GM23248 (cell line): ENCODE results near the gene CDH4.

Source experiments
- EZH2 ChIP-seq: fragments of 200-600 bp; sonication (generic); IDR thresholded peaks from 2 replicates; pipeline ENCODE4 v1.6.1; 2018; ENCODE audit warnings: antibody characterized with exemption, mild to moderate bottlenecking; ENCODE audit not compliant: insufficient read depth, poor library complexity, severe bottlenecking
- EZH2phosphoT487 ChIP-seq: fragments of 200-600 bp; sonication (generic); IDR thresholded peaks from 2 replicates; pipeline ENCODE4 v1.6.1; 2018; ENCODE audit warnings: antibody characterized with exemption, moderate library complexity, mild to moderate bottlenecking, low read depth; ENCODE audit not compliant: insufficient read depth

DNA sequence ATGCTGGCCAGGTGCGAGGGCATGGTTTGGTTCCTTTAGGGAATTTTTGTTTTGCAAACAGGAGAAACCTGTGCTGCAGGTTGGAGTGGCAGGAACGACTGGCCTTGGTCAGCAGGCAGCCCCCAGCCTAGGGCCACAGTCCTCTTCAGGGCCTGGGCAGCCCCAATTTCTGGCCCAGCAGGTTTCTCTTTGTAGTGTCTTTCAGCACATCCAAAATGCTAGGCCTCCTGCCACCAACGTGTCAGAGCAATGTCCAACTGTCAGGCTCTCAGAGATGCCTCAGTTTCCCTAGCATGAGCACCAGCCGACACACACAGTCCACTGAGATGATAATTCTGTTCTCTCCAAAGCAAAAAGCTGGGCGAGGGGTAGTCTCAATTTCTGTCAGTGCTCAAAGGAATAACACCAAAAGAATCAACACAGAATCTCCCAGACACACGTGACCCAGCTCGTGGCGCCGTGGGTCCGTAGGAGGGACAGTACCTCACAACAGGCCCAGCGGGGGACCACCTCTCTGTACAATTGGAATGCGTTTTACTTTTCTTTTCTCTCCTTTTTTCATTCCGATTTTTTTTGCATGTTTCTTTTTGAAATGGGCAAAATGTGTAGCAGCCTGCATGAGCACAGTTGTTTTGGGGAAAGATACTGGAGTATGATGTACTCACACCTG is 687.8 kb downstream of the CDH4 start:
- no peak for TF ChIP-seq EZH2
- TF ChIP-seq EZH2phosphoT487, result no peak
